Measurements from ENCODE around the gene ZNF749.

- TF ChIP-seq CTCF (IDR thresholded peaks at IDR 0.05 in 4 of 5, conservative IDR thresholded peaks at IDR 0.05 in 1 of 5) (no peak), POLR2A (IDR thresholded peaks at IDR 0.05) (no peak)
These were observed 45.9 kb upstream of the ZNF749 start for GRCh38 chr19:57389194-57389729.
